H1 (cell line): ENCODE results near the gene GBA2. TPM values are rescaled to one million over a fixed set of nuclear protein-coding genes. Genes with fewer than 3 reads are reported as not detected.

Experiments
- CEBPB ChIP-seq: IDR thresholded peaks from 2 replicates; pipeline ENCODE4 v1.6.1; 2012; ENCODE audit warnings: low read depth, low read length
- CREB1 ChIP-seq: IDR thresholded peaks from 2 replicates; pipeline ENCODE4 v1.6.1; 2012; ENCODE audit warnings: inconsistent platforms
- GABPA ChIP-seq: IDR thresholded peaks from 2 replicates; pipeline ENCODE4 v1.6.1; 2011; ENCODE audit warnings: mild to moderate bottlenecking, low read length, moderate library complexity, borderline replicate concordance; ENCODE audit not compliant: insufficient read depth
- RAD21 ChIP-seq, 2 experiments: IDR thresholded peaks in 1 of 2; conservative IDR thresholded peaks in 1 of 2; 2 replicates each; pipeline ENCODE4 v1.6.1; 2011; ENCODE audit warnings: low read depth in 2 of 2, low read length in 2 of 2, improper control_type of control experiment in 1 of 2, inconsistent platforms in 1 of 2, mild to moderate bottlenecking in 1 of 2, moderate library complexity in 1 of 2
- RBBP5 ChIP-seq: IDR thresholded peaks from 2 replicates; pipeline ENCODE4 v1.7.1; 2012; ENCODE audit warnings: low read depth, mild to moderate bottlenecking, inconsistent platforms, low read length, moderate library complexity, borderline replicate concordance
- RXRA ChIP-seq: IDR thresholded peaks from 2 replicates; pipeline ENCODE4 v1.6.1; 2011; ENCODE audit warnings: low read depth, mild to moderate bottlenecking, low read length, moderate library complexity; ENCODE audit not compliant: insufficient read depth
- SP1 ChIP-seq: IDR thresholded peaks from 2 replicates; pipeline ENCODE4 v1.6.1; 2011; ENCODE audit warnings: low read depth, low read length
- ZNF274 ChIP-seq: IDR thresholded peaks from 2 replicates; pipeline ENCODE4 v1.7.0; 2012; ENCODE audit warnings: low read length, borderline replicate concordance; ENCODE audit errors: extremely low read depth
- polyA plus RNA-seq, 7 experiments: library from polyadenylated mRNA; depleted of rRNA in 3 of 7; stranded (reverse) in 5 of 7; unstranded in 2 of 7; fragments of >200 nt in 5 of 7; fragments of 200-250 nt in 2 of 7; gene quantifications; 1 replicate in 5 of 7; 2 replicates in 1 of 7; 4 replicates in 1 of 7; pipeline versions ENCODE4 v1.2.1 to v1.2.3, GENCODE V29; 2011 to 2013; ENCODE audit warnings: missing spikeins in 2 of 7, mixed read lengths in 2 of 7
- total RNA-seq: library from RNA; stranded (reverse); fragmentation: NEBNext Ultra II Directional; extraction: Animal tissue kit (Norgen Biotek cat#: 25700); gene quantifications from 2 replicates; pipeline ENCODE4 v1.2.1, GENCODE V29; 2021
- TF ChIP-seq, protein P1 (sequence below): IDR thresholded peaks from 2 replicates; pipeline ENCODE4 v1.6.1; 2011; ENCODE audit warnings: low read length, improper control_type of control experiment

Gene GBA2
- total and polyA plus RNA-seq, 2 of the 8 experiments (the other 6 are each of a cell fraction or from before 2014, with no cell fraction given): 64.2 to 71.9 TPM

DNA sequence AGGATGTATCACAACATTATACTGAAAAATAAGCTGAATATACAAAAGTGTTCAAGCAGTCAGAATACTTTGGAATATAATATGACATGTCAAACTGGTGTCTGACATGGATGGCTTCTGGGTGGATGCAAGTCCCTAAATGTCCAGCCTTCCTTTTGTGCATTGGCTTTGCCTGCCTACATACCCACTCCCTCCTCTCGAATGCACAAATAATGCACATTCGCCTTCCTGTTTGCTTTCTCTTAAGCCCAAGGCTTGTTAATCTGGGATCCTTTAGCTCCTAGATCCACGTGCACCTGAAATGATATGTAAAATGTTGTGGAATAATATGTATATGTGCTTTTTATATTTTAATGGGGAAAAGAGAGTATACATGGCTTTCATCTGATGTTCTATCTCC is 29.5 kb upstream of the GBA2 start (continued):
- no peak for TF ChIP-seq RAD21 (IDR thresholded peaks at IDR 0.05 in 1 of 2, conservative IDR thresholded peaks at IDR 0.05 in 1 of 2; ENCODE audit: low read depth in 2 of 2, low read length in 2 of 2)
- TF ChIP-seq, protein P1, sequence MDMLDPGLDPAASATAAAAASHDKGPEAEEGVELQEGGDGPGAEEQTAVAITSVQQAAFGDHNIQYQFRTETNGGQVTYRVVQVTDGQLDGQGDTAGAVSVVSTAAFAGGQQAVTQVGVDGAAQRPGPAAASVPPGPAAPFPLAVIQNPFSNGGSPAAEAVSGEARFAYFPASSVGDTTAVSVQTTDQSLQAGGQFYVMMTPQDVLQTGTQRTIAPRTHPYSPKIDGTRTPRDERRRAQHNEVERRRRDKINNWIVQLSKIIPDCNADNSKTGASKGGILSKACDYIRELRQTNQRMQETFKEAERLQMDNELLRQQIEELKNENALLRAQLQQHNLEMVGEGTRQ: no peak
- TF ChIP-seq CEBPB: no peak
- no peak for TF ChIP-seq GABPA
- TF ChIP-seq RXRA: no peak
- TF ChIP-seq ZNF274: no peak
- TF ChIP-seq CREB1: no peak
- no peak for TF ChIP-seq SP1
- TF ChIP-seq RBBP5: no peak
